Stimulated activated naive CD4-positive, alpha-beta T cell treated with Interleukin-2 at 50 U/mL for 16 hours (primary cell): ENCODE measurements around the gene EMILIN2.
"Not testable (repeated sequence)": the region's sequence is repeated elsewhere in the genome, so short reads cannot be mapped to it uniquely, and the experiment has no call there.

Source experiments
- DNase-seq: peaks from one replicate; lab custom pipeline; 2025; lab: John Stamatoyannopoulos, UW

Gene EMILIN2

GRCh38 chr18:2845172-2845571 is 1.6 kb upstream of the EMILIN2 start:
- DNase-seq, result no peak

DNA sequence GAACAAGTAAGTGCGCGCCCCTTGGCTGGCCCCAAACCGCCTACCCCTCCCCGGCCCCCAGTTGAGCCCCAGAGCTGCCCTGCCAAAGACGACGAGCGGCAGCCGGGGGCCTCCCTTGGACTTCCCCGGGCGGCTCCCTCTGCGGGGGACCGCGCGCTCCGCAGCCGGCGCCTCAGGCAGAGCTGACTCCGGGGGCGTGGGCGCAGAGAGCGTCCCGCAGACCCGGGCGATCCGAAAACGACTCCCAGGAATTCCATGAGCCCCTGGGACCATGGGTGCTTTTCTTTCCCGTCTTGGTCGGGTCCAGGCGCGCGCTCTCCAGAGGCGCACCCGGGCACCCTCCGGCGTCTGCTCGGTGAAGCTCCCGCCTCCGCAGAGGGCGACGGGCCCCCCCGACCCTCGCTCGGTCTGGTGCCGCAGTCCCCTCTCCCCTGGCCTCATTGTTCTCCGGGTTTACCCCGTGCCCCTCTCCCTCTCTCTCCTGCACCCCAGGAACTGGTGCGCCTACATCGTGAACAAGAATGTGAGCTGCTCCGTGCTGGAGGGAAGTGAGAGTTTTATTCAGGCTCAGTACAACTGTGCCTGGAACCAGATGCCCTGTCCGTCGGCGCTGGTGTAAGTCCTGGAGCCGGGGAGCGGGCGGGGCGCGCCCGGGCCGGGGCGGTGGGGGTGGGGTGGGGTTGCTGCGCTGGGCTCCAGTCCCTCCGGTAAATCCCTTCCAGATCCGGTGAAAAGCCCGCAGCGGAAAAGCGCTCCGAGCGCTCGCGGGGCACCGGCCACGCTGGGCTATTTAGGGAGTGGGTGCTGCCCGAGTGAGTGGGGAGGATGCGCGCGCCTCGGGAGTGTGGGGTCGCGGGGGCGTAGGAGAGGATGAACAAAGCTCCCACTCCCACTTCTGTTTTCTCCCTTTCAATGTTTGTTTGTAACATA is 776 bp downstream of the EMILIN2 start:
- no peak for DNase-seq

DNA sequence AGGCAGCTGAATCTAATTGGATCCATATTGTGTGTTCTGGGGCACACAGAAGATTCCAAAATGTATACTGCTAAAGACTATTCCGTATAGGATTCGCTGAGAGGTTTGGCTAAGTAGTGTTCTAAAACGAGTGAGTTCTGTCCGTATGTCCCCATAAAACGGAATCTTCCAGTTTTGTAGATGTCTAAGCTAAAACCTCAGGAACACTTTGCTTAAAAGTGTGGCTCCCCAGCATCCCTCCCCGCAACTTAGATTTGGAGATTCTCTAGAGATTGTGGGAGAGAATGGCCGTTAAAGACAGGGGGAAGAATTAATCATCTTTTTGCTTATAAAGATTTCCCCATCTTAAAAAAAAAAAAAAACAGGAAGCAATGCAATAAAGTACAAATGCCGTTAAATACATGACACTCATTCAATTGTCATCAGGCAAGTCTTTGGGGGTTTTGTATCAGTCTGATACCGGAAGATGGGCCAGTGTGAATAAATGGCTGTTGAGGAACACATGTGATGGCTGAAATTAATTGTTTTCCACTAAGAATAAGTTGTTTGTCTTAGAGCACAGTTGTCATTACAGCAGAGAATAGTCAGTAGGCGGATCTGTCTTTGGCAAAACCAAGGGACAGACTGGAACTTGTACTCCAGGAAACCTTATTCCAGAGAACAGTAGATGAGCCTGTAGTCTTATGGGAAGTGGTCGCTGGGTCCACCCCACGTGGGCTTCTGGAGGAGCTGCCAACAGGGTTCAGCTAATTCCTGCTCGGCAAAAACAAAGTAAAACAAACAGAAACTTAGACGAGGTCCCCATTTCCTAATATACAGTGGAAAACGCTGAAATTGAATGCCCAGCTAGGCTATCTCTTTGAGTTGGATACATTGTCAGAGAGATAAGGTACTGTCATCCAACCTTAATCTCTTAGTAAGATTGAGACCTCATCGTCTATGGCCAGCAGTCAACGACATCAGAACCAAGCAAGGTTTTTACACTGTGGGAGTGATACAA is 1.7 kb downstream of the EMILIN2 start:
- no peak for DNase-seq

GRCh38 chr18:2850816-2851215 is 4.0 kb downstream of the EMILIN2 start:
- DNase-seq, result no peak

DNA sequence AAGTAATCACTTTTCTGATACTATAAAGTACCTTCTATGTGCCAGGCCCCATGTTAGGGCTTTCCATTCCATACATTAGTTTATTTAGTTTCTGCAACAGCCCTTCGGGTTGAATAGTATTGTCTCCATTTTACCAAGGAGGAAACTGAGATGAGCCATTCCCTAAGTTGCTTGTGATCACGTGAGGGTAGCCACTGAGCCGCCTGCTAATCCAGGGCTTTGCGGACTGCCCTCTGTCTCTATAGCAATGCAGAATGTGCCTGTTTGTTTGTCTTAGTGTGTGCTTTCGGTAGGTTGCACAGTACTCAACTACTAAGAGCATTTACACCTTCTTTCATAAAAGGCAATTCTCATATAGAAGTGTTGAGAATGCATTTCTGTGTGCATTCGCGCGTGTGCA is 5.0 kb downstream of the EMILIN2 start:
- no peak for DNase-seq

DNA sequence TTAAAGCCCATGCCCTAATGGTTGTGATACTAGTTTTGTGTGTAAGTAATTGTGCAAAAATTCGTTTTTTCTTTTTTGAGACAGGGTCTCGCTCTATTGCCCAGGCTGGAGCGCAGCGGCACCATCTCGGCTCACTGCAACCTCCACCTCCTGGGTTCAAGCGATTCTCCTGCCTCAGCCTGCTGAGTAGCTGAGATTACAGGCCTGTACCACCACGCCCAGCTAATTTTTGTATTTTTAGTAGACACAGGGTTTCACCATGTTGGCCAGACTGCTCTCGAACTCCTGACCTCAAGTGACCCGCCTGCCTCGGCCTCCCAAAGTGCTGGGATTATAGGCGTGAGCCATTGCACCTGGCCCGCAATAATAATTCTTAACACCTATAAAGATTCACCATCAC is 5.7 kb downstream of the EMILIN2 start:
- not testable (repeated sequence) for DNase-seq

DNA sequence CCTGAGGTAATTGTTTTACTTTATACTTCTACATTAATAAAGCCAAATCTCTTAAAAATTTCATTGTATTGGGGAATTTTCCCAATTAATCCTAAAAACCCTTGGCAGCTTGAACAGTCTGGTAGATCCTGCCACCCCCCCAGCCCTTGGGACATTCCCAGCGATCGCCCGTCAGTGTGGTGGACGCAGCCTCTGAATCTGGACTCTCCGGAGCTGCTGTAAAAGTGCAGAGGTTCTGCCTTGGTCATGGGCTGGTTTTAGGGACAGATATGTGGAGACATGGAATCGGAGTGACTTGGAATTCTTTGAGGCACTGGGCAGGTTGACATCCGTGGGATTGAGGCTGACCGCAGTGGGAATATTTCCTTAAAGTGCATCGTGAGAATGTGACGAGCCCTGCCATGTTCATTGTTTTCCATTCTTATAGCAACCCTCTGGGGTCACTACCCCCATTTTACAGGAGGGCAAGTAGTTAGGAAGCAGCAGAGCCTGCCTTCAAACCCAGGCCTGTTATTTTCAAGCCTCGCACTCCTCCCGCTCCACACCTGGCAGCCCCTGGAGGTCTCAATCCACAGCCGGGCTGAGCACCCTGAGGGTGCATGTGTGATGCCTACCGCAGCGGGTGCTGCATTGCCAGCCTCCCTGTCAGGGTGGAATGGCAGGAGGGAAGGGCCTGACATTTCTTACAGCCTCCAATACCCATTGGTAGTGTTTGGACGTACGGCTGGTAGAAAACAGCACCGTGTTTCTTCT is 6.5 kb downstream of the EMILIN2 start:
- DNase-seq, result no peak

DNA sequence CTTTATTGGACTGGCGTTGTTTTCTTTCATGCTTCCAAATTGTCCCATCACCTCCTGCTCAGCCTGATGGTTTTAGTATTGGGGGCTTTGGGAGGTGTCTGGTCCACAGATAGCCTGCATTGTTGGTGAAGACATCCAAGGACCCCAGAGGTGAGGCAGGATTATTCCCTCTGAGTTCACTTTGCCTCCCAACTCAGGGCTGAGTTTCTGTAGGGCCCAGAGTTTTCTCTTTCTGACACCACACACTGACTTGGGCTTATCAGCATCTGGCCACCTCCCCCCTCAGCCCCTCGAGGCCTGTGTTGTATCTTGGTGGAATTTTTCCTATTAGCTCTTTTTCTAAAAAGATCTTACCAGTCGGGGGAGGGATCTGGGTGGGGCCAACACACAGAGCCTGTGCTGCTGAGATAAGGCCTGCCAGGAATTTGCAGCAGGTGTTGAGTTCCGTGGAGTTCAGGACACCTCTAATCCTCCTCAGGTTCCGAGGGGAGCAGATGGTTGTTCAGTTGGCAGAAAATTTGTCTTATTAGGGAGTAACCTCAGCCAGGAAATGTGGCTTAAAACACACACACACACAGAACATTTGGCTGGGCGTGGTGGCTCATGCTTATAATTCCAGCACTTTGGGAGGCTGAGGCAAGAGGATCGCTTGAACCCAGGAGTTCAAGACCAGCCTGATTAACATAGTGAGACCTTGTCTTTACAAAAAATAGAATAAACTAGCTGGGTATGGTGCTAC is 7.3 kb downstream of the EMILIN2 start:
- no peak for DNase-seq

- no peak for DNase-seq
These were observed 8.1 kb downstream of the EMILIN2 start for GRCh38 chr18:2854875-2855274.

- no peak for DNase-seq
These were observed 8.9 kb downstream of the EMILIN2 start for GRCh38 chr18:2855560-2856350.

GRCh38 chr18:2856547-2857170 is 9.9 kb downstream of the EMILIN2 start:
- DNase-seq, result no peak

DNA sequence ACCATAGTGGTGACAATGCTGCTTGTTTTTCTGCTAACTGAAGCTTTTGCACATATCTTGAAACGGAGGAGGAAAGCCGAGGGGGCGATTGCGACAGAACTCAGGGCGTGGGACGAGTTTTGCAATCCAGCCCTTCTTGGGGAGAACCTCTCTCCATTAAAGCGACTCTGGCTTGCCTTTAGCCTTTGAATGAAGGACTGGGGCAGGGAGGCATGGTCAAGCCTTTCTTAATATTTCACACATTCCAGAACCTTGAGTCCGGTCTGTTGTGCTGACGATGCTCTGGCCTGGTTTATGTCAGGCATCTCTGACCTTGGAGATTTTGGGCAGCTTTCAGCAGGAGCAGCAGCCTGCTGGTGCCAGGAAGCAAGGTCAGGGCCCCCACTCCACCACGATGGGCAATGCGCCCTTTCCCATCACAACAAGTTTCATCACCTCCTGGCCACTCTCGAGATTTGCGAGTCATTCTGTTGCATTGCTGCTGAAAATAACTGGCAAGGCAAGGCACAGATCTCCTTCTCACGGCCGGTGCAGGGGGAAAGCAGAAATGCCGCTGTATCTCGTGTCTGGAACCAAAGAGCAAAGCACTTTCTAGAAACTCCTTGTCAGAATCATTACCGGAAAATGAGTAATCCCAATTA is 10.8 kb downstream of the EMILIN2 start:
- no peak for DNase-seq

DNA sequence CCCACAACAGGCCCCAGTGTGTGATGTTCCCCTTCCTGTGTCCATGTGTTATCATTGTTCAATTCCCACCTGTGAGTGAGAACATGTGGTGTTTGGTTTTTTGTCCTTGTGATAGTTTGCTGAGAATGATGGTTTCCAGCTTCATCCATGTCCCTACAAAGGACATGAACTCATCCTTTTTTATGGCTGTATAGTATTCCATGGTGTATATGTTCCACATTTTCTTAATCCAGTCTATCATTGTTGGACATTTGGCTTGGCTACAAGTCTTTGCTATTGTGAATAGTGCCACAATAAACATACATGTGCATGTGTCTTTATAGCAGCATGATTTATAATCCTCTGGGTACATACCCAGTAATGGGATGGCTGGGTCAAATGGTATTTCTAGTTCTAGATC is 13.6 kb downstream of the EMILIN2 start:
- DNase-seq, result not testable (repeated sequence)

GRCh38 chr18:2863997-2864396 is 17.2 kb downstream of the EMILIN2 start:
- DNase-seq, result not testable (repeated sequence)

GRCh38 chr18:2866465-2866864 is 19.7 kb downstream of the EMILIN2 start:
- DNase-seq, result not testable (repeated sequence)

- DNase-seq, result no peak
These were observed 22.4 kb downstream of the EMILIN2 start for GRCh38 chr18:2869207-2869606.

GRCh38 chr18:2871111-2871720 is 24.4 kb downstream of the EMILIN2 start:
- no peak for DNase-seq

GRCh38 chr18:2872095-2872494 is 25.3 kb downstream of the EMILIN2 start:
- DNase-seq, result no peak

DNA sequence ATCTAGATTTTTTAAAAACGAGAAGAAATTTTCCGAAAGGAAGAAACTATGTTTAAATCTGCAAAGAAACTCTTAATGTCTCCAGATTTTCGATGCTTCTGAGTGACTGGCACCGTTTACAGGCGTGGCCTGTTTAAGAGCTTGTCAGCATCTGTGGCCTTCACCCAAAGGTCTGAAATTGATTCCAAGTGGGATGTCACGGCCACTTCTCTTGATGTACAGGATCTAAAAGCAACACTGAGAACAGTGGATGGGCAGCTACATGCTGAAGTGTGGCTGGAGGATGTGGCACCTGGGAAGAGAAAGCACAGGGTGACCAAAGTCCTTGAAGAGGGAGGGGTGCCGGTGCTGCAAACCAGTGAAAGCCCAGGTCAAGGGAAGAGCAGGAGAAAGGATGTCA is 28.0 kb downstream of the EMILIN2 start:
- no peak for DNase-seq
